HG02970 (cell line): ENCODE results near the gene FKBP6.
"Not testable (repeated sequence)": the region's sequence is repeated elsewhere in the genome, so short reads cannot be mapped to it uniquely, and the experiment has no call there.

Source experiments
- ATAC-seq: cut with Tn5 transposase; IDR thresholded peaks from one replicate; pipeline ENCODE4 v1.9.1; 2021; ENCODE audit warnings: mild to moderate bottlenecking, moderate library complexity, moderate number of reproducible peaks; ENCODE audit not compliant: unreplicated experiment, low FRiP score

FKBP6 gene

GRCh38 chr7:73387908-73388414, 60.0 kb downstream of the FKBP6 start:
- ATAC-seq, result no peak

GRCh38 chr7:73391396-73391795, 63.4 kb downstream of the FKBP6 start:
- no peak for ATAC-seq

DNA sequence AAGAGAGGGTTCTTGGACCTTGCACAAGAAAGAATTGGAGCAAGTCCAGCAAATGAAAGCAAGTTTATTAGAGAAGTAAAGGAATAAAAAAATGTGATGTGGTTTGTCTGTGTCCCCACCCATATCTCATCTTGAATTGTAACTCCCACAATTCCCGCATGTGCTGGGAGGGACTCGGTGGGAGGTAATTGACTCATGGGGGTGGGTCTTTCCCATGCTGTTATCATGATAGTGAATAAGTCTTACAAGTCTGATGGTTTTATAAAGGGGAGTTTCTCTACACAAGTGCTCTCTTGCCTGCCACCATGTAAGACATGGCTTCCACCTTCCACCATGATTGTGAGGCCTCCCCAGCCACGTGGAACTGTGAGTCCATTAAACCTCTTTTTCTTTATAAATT, 66.5 kb downstream of the FKBP6 start:
- no peak for ATAC-seq

DNA sequence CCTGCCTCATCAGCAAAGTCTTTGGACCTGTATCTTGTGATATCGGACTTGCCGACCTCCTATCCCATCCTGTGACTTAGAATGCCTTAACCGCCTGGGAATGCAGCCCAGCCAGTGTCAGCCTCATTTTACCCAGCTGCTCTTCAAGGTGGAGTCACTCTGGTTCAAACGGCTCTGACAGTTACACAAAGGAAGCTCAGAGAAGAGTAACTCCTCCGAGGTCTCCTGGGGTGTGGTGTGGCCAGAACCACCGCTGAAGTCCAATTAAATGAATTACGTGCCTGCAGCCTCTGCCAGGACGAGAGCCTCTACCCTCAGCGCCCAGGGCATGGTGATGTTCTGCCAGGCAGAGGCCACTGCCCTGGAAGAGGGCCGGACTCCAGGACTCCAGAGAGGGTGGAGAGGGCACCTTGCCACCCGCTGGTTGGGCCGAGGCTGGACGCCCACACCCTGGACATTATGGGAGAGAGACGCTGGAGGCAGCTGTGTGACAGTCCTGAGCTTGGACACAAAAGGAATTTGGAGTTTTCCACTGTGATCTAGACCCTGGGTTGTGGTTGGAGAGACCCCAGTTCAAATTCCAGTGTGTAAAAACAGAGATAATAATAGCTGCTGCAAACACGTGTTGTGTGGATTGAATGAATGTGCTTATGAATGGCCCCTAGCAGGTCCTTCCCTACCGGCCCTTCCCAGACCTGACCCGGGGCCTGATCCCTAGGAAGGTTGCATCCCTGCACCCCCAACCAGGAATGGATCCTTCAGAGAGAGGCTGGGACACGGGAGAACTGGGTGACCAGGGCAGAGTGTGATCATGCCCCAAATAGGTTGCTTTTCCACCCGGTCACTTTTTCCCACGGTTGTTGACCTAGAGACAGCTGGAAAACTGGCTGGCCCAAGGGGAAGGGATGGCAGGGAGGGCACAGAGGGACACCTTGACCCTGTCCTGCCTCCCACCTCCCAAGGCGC, 67.9 kb downstream of the FKBP6 start:
- ATAC-seq, result no peak

DNA sequence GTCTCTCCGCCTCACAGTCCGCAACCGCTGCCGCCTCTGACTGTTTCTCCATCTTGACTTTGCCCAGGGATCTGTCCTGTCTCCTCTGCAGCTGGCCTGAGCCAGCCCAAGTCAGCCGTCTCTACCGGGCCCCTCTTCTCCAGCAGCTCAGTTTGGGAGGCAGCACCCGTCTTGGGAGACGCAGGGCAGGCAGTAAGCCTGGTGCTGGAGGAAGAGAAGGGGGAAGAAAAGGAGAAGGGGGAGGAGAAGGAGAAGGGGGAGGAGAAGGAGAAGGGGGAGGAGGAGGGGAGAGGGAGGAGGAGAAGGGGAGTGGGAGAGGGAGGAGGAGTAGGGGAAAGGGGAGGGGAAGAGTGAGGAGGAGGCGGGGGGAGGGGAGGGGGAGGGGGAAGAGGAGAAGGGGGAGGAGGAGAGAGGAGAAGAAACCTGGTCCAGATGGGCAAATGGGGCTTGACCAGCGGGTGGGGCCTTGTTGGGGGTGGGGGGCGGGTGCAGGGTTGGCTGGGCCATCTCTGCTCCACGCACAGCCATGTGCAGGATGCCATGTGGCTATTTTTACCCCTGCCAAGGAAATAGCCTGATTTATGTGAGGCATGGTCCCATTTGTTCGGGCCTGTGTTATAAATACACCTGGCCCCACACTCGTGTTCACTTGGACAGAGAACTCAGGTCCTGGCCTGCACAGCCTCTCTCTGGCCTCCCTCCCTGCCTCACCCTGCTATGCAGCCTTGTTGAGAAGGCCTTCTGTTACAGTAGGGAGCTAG, 69.7 kb downstream of the FKBP6 start:
- no peak for ATAC-seq

DNA sequence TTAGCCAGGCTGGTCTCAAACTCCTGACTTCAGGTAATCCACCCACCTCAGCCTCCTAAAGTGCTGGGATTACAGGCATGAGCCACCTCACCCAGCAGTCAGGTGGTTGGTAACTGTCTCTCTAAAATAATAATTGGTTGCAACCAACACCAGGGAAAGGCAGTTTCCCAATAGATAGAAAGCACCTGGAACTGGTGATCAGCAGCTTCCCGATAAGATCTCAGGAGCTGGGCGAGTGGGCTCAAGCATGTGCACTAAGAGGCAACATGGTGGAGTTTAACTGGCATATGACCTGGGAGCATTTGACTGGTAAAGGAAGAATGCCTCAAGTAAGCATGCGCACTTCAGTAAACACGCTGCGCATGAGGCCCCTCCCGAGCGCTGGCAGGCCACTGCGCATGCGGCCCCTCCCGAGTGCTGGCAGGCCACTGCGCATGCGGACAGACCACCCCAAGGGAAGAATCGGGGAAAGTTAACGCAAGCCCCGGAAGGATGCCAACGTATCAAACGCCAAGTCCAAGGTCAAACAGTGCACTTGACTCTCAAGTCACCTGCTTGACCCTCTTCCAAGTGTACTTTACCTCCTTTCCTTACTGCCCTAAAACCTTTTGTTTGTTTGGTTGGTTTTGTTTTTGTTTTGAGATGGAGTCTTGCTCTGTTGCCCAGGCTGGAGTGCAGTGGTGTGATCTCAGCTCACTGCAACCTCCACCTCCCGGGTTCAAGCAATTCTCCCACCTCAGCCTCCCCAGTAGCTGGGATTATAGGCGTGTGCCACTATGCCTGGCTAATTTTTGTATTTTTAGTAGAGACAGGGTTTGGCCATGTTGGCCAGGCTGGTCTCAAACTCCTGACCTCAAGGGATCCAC, 71.5 kb downstream of the FKBP6 start:
- ATAC-seq, result not testable (repeated sequence)

- not testable (repeated sequence) for ATAC-seq
Observed at GRCh38 chr7:73404860-73405259, 76.9 kb downstream of the FKBP6 start.
